Sigmoid colon (tissue), 7 donors: Measurements from ENCODE around the gene TBC1D1. TPM values are rescaled to one million over a fixed set of nuclear protein-coding genes. Genes with fewer than 3 reads are reported as not detected.

Source experiments
- DNase-seq: peaks from one replicate; pipeline ENCODE4 v3.0.0-alpha.2; 2019
- H3K27ac ChIP-seq, 4 donors: fragments of 200-600 bp; sonication (generic); one replicate each; pipeline ENCODE4 v1.5.1; 2016 to 2019; ENCODE audit warnings: mild to moderate bottlenecking in 1 of 4
- H3K27me3 ChIP-seq, 3 donors: fragments of 200-600 bp; sonication (generic); one replicate each; pipeline ENCODE4 v1.5.1; 2019; ENCODE audit warnings: mild to moderate bottlenecking in 1 of 3
- H3K36me3 ChIP-seq, 4 donors: fragments of 200-600 bp; sonication (generic); one replicate each; pipeline ENCODE4 v1.5.1; 2016 to 2019
- H3K4me1 ChIP-seq, 4 donors: fragments of 200-600 bp; sonication (generic); one replicate each; pipeline ENCODE4 v1.5.1; 2017 to 2019
- H3K4me3 ChIP-seq, 4 donors: fragments of 200-600 bp; sonication (generic); one replicate each; pipeline ENCODE4 v1.5.1; 2017 to 2019; ENCODE audit warnings: mild to moderate bottlenecking in 2 of 4, moderate library complexity in 1 of 4
- H3K9me3 ChIP-seq, 4 donors: fragments of 200-600 bp in 3 of 4; sonication (generic) in 3 of 4; one replicate each; pipeline versions ENCODE4 v1.5.1 to v1.6.1; 2013 to 2019
- CTCF ChIP-seq, 4 experiments: fragments of 450-650 bp in 3 of 4; fragments of 200-600 bp in 1 of 4; IDR thresholded peaks; one replicate each; pipeline ENCODE4 v1.5.1; 2016 to 2019; ENCODE audit warnings: antibody characterized with exemption in 4 of 4, mild to moderate bottlenecking in 3 of 4, moderate library complexity in 2 of 4
- EP300 ChIP-seq, 4 donors: sonication (generic); formaldehyde crosslinking; IDR thresholded peaks; one replicate each; pipeline ENCODE4 v1.6.1; 2017; ENCODE audit warnings: antibody characterized with exemption in 4 of 4
- POLR2A ChIP-seq, 2 donors: fragments of 450-650 bp; IDR thresholded peaks; one replicate each; pipeline ENCODE4 v1.6.1; 2016; ENCODE audit warnings: antibody characterized with exemption in 2 of 2, mild to moderate bottlenecking in 2 of 2, moderate library complexity in 2 of 2
- POLR2AphosphoS5 ChIP-seq, 4 donors: sonication (generic); formaldehyde crosslinking; IDR thresholded peaks; one replicate each; pipeline ENCODE4 v1.6.1; 2017; ENCODE audit warnings: antibody characterized with exemption in 4 of 4
- WGBS, 2 donors: extraction: QIAGEN DNeasy Blood & Tissue Kit; methylation state at CpG; one replicate each; pipeline ENCODE4 v1.1.7; 2013; 5-methylcytosine and 5-hydroxymethylcytosine counted together
- intact Hi-C: fragments of 100-400 bp; cut with DNase I; formaldehyde crosslinking; loops from one replicate; pipeline ENCODE4 v1.15.1; 2023
- polyA plus RNA-seq, 3 donors: library from polyadenylated mRNA; stranded (reverse); fragments of 200-250 nt; gene quantifications; one replicate each; pipeline ENCODE4 v1.2.3, GENCODE V29; 2013
- total RNA-seq, 4 donors: library from RNA; depleted of rRNA; stranded (reverse); fragments of >200 nt; gene quantifications; one replicate each; pipeline ENCODE4 v1.1.0, GENCODE V29; 2016
- donor health status: healthy with polysubstance abuse.
- donor health status: Bipolar disorder and iron deficiency.
- donor health status: healthy.

TBC1D1 gene
- total and polyA plus RNA-seq, 7 donors = 31.2 to 450 (median 253) TPM

- H3K9me3 ChIP-seq = no peaks in the 10 kb centered on the region
- intact Hi-C loops = no loop called here
- no peaks in the 10 kb centered on the region for H3K27me3 ChIP-seq
- no peaks in the 10 kb centered on the region for H3K4me1 ChIP-seq
- TF ChIP-seq POLR2AphosphoS5 (IDR thresholded peaks at IDR 0.05) (no peak), CTCF (IDR thresholded peaks at IDR 0.05) (no peak), POLR2A (IDR thresholded peaks at IDR 0.05) (no peak), EP300 (IDR thresholded peaks at IDR 0.05) (no peak)
- no peak overlapping the region for H3K27ac ChIP-seq
- no peak for DNase-seq
- H3K4me3 ChIP-seq = no peak overlapping the region
- 87% methylated on average over 2 of the region's 2 CpGs for WGBS, 2 donors
- peaks cover 5 to 92% (median 13%) of the 10 kb centered on the region in 4 donors for H3K36me3 ChIP-seq
Measured at GRCh38 chr4:37852376-37852775, 38.5 kb upstream of the TBC1D1 start.

GRCh38 chr4:37858112-37858511, 32.8 kb upstream of the TBC1D1 start:
- peaks cover 0 to 9% (median 0%) of the 10 kb centered on the region in 4 donors for H3K4me1 ChIP-seq
- TF ChIP-seq POLR2A (IDR thresholded peaks at IDR 0.05) (no peak), CTCF (IDR thresholded peaks at IDR 0.05) (no peak), POLR2AphosphoS5 (IDR thresholded peaks at IDR 0.05) (no peak), EP300 (IDR thresholded peaks at IDR 0.05) (no peak)
- no peak for DNase-seq
- H3K27ac ChIP-seq = no peak overlapping the region
- WGBS, 2 donors = 90 to 96% methylated on average over 4 of the region's 4 CpGs
- no peak overlapping the region for H3K4me3 ChIP-seq
- peaks cover 0 to 82% (median 7%) of the 10 kb centered on the region in 4 donors for H3K36me3 ChIP-seq
- H3K27me3 ChIP-seq = no peaks in the 10 kb centered on the region
- intact Hi-C loops = no loop called here
- H3K9me3 ChIP-seq = no peaks in the 10 kb centered on the region

GRCh38 chr4:37858872-37859271, 32.0 kb upstream of the TBC1D1 start:
- Histone ChIP-seq H3K27ac (no peak overlapping the region), H3K36me3 (peaks cover 0 to 81% (median 10%) of the 10 kb centered on the region in 4 donors)
- intact Hi-C loops = no loop called here

GRCh38 chr4:37860266-37860665, 30.6 kb upstream of the TBC1D1 start:
- peaks cover 0 to 16% (median 1%) of the 10 kb centered on the region in 4 donors for H3K4me1 ChIP-seq
- no peak for TF ChIP-seq POLR2AphosphoS5 (IDR thresholded peaks at IDR 0.05)
- no peak for TF ChIP-seq EP300 (IDR thresholded peaks at IDR 0.05)
- no peak for TF ChIP-seq CTCF (IDR thresholded peaks at IDR 0.05)
- TF ChIP-seq POLR2A (IDR thresholded peaks at IDR 0.05) = no peak
- H3K9me3 ChIP-seq = no peaks in the 10 kb centered on the region
- H3K27me3 ChIP-seq = no peaks in the 10 kb centered on the region
- H3K27ac ChIP-seq = peak overlapping the region in 3 of 4 donors; percentile 9 to 20 (median 9)
- DNase-seq = no peak
- WGBS, 2 donors = 97 to 98% methylated on average over 1 of the region's 1 CpG
- peaks cover 0 to 67% (median 9%) of the 10 kb centered on the region in 4 donors for H3K36me3 ChIP-seq
- intact Hi-C loops = no loop called here
- no peak overlapping the region for H3K4me3 ChIP-seq

More at GRCh38 chr4:37858872-37859271, 32.0 kb upstream of the TBC1D1 start:
- no peaks in the 10 kb centered on the region for H3K27me3 ChIP-seq
- no peak for TF ChIP-seq CTCF (IDR thresholded peaks at IDR 0.05)
- no peak for TF ChIP-seq POLR2A (IDR thresholded peaks at IDR 0.05)
- TF ChIP-seq EP300 (IDR thresholded peaks at IDR 0.05) = no peak
- TF ChIP-seq POLR2AphosphoS5 (IDR thresholded peaks at IDR 0.05) = no peak
- H3K4me3 ChIP-seq = no peak overlapping the region
- DNase-seq = no peak
- H3K4me1 ChIP-seq = peaks cover 0 to 9% (median 0%) of the 10 kb centered on the region in 4 donors
- no peaks in the 10 kb centered on the region for H3K9me3 ChIP-seq

GRCh38 chr4:37862961-37863360, 27.9 kb upstream of the TBC1D1 start:
- no peak overlapping the region for H3K4me3 ChIP-seq
- no peak for TF ChIP-seq POLR2AphosphoS5 (IDR thresholded peaks at IDR 0.05)
- TF ChIP-seq POLR2A (IDR thresholded peaks at IDR 0.05) = no peak
- TF ChIP-seq CTCF (IDR thresholded peaks at IDR 0.05) = no peak
- no peak for TF ChIP-seq EP300 (IDR thresholded peaks at IDR 0.05)
- DNase-seq = no peak
- intact Hi-C loops = no loop called here
- no peaks in the 10 kb centered on the region for H3K27me3 ChIP-seq
- H3K27ac ChIP-seq = no peak overlapping the region
- H3K4me1 ChIP-seq = peaks cover 0 to 25% (median 6%) of the 10 kb centered on the region in 4 donors
- no peaks in the 10 kb centered on the region for H3K9me3 ChIP-seq
- peaks cover 0 to 42% (median 6%) of the 10 kb centered on the region in 4 donors for H3K36me3 ChIP-seq
- 94 to 95% methylated on average over 4 of the region's 4 CpGs for WGBS, 2 donors
